Stimulated activated CD4-positive, alpha-beta T cell treated with anti-CD3 and anti-CD28 coated beads, Interleukin-2, amount 100 ng/mL, for 4 hours (primary cell): ENCODE data around the gene DNAJA3.
"Not testable (repeated sequence)": the region's sequence is repeated elsewhere in the genome, so short reads cannot be mapped to it uniquely, and the experiment has no call there.

Source experiments
- DNase-seq: peaks from one replicate; pipeline ENCODE4 v3.0.0-alpha.2; 2020; ENCODE audit warnings: low read depth

DNAJA3 gene

GRCh38 chr16:4387781-4388180 is 37.9 kb upstream of the DNAJA3 start:
- no peak for DNase-seq

DNA sequence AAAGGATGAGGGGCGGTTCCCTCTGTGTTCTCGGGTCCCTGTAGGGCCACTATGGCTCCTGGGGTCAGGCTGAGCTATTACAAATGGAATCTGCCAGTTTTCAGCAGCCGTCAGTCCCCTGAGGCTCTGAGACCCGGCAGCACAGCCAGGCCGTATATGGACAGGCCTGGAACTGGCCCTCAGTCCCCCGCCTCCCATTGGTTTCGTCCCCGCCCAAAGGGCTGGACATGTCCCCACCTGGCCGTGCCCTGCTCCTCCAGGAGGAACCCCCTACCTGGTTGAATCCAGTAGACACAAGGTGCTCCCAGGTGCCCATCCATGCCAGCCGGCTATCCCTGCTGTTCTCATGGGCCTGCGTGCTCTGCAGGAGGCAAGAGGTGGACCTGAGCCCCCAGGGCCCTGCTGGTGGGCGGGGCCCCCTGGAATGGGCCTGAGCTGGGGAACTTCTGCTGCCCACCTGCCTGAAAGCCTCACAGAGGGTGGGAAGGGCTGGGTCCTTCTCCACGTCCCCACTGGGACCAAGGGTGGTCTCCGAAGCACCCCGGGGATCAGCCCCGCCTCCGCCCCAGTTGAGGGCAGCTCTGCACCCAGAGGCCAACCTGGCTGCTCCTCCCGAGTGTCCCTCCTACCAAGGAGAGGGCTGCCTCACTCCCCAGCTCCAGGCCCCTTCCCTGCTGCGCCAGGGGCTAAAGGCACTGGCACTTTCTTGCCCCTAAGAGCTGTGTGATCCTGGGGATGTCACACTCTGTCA is 37.2 kb upstream of the DNAJA3 start:
- DNase-seq = no peak

DNA sequence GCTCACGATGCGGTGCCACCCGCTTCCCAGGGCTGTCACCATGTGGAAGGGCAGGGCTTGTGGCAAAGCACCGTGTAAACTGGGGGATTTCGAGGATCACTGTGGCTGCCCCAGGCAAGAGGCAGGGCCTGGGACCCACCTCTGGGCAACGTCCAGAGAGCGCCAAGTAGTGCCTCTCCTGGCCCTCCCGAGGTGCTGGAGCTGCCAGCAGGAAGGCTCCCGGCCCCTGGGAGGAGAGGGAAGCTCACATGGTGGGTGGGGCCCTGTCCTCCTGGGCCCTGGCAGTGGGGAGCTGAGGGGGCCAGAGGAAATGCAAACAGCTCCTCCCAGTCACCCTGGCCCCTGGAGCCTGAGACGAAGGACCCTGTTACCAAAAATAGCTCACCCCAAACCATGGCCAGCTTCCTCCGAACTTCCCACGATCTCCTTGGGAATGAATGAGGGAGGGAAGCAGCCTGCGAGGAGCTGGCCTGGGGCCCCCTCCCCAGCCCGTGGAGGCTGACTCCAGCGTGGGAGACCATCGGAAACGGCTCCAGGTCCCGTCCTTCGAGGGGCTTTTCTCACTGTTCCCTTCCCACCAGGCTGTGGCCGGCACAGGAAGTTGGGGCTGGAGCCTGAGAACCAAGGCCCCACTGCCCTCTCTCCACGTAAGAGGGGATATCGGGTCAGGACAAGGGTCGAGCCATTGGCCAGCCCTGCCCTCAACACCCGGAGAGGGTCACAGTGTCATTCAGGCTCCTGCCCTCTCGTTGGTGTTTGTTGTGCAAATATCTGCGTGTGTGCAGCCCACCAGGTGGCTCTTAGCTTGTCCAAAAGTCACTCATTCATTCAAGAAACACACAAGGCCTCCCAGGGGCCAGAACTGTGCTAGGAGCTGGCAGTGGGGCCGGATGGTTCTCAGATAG is 36.4 kb upstream of the DNAJA3 start:
- no peak for DNase-seq

DNA sequence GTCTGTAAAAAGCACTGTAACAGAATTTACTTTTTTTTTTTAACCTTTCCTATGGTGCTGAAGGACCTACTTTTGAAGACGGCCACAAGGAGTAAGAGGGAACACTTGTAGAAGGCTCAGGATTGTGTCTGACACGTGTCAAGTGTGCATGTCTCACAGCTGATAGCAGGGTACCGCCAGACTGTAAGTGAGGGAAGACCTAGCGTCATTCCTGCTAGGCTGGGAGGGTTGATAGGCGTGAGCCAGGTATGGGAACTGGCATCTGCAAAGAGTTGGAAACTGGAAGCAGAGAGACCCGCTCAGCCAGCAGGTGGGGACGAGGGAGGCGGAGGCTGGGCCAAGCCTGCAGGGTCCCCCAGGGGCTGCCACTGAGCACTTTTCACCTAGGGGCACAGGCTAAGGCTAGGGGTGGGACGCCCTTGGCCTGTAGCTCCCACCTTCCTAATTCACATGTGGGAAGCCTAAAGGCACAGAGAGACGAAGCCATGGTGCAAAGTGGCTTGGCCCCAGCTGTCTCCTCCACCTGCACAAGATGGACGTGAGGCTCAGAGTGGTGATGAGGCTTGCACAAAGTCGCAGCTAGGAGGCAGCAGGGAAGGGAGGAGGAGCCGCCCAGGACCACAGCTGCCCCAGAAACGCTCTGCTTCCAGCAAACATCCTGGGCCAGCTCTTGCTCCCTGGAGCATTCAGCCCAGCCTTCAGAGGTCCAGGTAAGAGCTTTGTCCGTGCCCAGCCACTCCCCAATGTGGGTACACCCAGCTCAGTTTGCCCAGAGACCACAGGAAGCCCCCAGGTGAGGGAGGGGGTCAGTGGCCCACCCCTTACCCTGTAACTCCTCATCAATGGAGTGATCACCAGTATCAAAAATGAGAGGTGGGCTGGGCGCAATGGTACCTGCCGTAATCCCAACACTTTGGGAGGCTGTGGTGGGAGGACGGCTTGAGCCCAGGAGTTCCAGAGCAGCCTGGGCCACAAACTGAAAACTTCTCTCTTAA is 35.1 kb upstream of the DNAJA3 start:
- no peak for DNase-seq

DNA sequence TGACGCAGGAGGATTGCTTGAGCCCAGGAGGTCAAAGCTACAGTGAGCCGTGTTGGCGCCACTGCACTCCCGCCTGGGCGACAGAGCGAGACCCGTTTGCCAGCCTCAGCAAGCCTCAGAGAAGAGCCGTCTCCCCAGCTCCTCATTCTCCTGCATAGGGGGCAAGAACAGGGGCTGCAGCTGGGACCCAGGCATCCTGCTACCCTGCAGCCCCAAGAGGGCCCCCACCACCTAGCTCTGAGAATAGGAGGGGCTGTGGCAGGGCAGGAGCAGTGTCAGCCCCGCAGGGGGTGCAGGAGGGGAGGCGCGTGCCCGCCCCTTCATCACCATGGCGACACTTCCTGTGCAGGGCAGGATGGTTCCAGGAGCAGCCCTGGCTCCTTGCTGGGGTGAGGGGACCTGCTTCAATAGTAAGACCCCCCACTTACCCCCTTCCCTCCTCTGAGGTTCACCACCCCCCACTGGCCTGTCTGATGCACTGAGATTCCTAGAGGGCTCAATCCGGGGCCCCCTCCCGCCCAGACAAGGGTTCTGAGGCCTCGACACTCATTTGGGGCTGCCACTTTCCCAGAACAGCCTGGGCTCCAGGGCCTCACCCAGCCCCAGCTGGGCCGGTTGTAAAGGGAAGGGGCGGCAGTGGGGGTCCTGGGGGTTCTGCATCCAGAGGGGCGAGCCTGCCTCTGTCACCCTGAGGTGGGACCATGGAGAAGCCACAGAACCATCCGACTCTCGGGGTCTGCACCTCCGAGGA is 33.9 kb upstream of the DNAJA3 start:
- no peak for DNase-seq

DNA sequence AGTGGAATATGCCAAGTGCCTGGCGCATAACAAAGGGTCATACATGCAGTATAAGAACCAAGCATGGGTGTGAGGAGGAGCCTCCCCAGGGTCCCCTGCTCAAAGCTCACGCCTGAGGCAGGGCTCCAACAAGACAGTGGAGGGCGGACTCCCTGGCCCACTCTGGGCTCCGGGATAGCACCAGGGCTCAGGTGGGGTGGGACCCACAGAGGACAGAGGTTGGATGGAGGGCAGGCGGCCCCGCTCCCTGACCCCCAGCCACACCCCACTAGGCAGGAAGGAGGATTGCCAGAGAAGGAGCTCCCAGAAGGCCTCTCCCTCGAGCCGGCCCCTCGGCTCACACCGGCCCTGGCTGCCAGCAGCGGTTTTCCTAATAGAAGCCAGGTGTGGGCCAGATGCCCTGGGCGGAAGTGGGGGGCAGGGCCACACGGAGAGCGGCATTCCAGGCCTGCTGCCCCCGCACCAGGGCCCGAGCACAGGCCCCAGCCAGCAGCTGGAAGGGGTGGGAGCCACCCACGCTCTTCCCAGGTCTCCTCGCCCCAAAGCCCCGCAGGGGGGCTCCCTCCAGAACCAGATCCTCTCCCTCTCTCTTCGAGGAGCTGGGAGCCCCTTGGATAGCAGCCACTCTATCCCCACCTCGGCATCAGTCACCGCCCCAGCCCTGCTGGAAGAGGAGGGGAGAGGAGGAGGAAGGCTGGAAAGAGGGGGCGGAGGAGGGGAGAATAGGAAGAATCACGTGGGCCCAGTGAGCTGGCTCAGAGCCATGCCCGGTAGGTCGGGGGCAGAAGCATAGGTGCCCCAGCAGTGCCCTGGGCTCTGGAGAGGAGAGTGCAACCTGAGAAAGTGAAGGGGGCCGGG is 33.1 kb upstream of the DNAJA3 start:
- no peak for DNase-seq

DNA sequence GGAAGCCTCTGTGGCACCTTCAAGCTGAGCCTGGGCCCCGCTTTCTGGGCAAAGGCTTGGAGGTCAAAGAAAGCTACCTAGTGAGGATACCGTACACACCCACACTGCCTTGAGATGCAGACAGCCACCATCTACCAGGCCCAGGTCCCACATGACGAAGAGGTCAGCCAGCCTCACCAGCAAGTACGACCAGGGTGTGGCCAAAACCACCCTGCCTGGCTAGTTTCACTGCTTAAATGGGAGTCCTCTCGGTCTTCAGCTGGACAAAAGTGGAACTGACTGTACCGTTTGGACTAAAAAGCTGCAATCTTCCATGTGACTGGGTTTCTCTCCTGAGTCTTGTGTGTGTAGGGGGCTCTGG is 32.4 kb upstream of the DNAJA3 start:
- no peak for DNase-seq

DNA sequence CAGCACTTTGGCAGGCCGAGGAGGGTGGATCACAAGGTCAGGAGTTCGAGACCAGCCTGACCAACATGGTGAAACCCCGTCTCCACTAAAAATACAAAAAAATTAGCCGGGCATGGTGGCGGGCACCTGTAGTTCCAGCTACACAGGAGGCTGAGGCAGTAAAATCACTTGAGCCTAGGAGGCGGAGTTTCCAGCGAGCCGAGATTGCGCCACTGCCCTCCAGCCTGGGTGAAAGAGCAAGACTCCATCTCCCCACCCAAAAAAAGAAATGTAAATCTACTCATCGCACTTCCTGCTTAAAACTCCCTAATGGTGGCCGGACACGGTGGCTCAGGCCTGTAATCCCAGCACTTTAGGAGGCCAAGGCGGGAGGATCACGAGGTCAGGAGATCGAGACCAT is 31.8 kb upstream of the DNAJA3 start:
- not testable (repeated sequence) for DNase-seq

DNA sequence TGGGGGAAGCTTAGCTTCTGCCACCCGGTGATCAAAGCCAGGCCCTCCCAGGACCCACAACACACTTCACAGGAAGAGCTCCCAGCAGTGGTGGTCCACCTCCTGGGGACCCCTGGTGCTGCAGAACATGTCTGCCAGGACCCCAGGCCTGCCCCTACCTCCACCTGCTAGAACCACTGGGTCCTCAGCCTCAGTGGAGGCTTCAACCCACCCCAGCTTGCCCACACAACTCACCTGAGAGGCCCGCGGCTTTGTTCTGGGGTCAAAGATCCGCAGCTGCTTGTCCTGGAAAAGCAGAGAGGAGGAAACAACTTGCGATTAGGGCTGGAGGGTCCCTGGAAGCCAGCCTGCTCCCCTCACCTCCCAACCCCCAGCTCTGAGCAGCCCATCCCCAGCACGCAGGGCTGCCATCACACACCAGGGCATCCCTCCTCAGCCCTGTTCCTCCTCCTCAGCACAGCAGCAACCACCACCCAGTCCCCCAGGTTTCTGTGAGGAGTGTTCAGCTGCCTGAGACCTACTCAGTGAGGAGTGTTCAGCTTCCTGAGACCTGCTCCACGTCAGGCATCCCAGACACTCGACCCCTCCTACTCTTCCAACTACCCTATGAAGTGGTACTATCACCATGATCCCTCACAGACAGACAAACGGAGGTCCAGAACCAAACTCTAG is 30.5 kb upstream of the DNAJA3 start:
- DNase-seq = no peak

DNA sequence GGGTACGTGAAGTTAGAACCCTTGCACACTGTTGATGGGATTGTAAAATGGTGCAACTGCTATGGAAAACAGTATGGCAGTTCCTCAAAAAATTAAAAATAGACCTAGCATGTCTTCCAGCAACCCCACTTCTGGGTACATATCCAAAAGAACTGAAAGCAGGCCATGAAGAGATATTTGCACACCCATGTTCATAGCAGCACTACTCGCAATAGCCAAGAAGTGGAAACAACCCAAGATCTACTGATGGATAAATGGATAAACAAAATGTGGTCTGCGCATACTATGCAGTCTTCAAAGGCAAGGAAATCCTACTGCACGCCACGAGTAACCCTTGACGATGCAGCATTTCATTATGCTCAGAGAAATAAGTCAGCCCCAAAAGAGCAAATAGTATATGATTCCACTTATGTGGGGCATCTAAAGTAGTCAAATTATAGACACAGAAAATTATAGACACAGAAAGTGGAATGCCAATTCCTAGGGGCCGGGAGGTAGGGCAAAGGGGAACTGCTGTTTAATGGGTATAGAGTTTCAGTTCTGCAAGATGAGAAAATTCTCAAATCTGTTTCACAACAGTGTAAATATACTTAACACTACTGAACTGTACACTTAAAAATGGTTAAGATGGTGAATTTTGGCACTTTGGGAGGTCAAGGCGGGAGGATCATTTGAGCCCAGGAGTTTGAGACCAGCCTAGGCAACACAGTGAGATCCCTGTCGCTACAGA is 26.5 kb upstream of the DNAJA3 start:
- no peak for DNase-seq

DNA sequence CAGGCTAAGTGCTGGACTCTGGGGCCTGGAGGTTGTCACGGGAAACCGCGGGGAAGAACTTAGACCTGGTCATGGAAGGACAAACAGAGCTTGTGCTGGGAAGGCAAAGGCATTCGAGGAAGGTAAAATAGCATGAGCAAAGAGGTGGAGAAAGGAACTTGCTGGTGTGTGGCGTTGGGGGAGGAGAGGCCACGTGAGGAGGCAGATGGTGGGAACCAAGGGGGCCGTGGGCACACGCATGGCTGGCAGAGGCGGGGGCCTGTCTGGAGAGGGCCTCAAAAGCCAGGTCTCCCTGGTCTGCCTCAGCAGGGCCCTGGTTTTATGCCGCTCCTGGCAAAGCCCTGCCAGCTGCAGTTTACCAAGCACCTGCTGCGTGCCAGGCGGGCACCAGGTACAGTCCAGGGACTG is 24.6 kb upstream of the DNAJA3 start:
- DNase-seq = no peak

DNA sequence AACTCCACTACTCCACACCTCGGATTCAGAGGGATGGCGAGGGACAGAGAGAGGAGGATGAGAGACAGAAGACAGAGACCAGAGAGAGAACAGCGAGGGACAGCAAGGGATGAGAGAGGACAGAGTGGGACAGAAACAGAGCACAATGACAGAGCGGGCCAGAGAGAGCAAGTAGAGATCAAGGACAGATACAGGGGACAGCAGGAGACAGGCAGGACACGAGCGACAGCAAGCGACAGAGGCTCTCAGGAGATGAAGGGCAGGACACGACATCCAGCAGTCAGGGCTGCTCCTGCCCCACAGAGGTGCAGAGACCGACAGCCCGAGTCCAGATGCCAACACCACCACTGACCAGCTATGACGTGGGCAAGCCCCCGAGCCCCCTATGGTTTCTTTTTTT is 24.2 kb upstream of the DNAJA3 start:
- DNase-seq = no peak

GRCh38 chr16:4402439-4403132 is 23.1 kb upstream of the DNAJA3 start:
- DNase-seq = peak; percentile 57

DNA sequence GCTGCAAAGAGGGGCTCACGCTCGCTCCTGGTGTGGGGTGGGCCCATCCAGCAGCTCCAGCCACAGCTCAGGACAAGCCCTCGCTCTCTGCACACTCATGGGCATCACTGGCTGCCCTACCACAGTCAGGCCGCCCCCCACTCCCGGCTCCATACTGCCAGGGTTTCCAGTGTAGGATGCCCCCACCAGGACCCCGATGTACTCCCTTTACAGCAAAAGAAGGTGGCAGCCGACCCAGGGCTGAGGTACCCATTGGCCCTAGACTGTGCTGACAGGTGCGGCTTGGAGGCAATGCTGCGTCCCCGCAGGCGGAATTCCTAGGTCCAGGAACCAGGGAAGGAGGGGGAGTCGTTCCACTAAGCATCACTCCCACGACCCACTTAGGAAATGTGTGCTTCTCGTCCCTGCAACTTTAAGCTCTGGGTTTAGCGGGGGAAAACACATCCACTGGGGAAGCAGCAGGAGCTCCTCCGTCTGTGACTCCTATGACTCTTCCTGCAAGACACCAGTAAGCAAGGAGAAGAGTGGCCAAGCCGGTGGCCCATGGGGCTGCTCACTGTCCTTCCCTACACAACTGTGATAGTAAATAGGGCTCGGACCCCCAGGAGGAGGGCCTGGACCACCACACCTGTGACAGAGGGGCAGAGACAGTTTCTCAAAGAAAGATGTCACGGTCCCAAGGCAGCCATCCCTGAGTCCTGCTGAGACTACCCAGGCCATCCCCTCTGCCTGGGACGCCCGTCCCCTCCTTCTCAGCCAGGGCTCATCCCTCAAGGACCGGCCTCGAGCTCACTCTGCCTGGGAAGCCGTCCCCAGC is 22.3 kb upstream of the DNAJA3 start:
- DNase-seq = no peak

- no peak for DNase-seq
These were observed 21.3 kb upstream of the DNAJA3 start for GRCh38 chr16:4404247-4404966.

GRCh38 chr16:4404967-4405696 is 20.5 kb upstream of the DNAJA3 start:
- DNase-seq = no peak
